Tibial nerve (tissue), 4 donors: ENCODE results near the gene TRMT2A.

Experiments used
- CTCF ChIP-seq, 5 experiments: fragments of 200-600 bp in 3 of 5; fragments of 450-650 bp in 2 of 5; sonication (generic) in 3 of 5; IDR thresholded peaks; one replicate each; pipeline ENCODE4 v1.5.1; 2016 to 2019; ENCODE audit warnings: antibody characterized with exemption in 5 of 5, mild to moderate bottlenecking in 3 of 5, moderate library complexity in 2 of 5
- EP300 ChIP-seq, 2 donors: sonication (generic); formaldehyde crosslinking; IDR thresholded peaks; one replicate each; pipeline ENCODE4 v1.6.1; 2017; ENCODE audit warnings: antibody characterized with exemption in 2 of 2, mild to moderate bottlenecking in 1 of 2

DNA sequence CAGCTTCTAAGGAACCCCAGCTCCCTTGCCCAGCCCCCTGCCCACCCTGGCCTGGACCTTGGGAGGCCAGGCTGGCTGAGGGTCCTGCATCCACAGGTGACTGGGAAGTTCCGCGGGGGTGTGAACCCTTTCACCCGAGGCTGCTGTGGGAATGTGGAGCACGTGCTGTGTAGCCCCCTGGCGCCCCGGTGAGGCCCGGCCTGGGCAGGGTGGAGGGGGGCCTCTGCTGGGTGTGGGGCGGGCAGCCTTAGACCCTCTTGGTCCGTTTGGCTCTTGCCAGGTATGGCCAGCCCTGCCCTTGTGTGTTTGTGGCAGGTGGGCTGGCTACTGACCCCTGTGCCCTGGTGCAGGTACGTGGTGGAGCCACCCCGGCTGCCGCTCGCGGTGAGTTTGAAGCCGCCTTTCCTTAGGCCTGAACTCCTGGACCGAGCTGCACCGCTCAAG, 23.5 kb upstream of the TRMT2A start:
- no peak for TF ChIP-seq CTCF (IDR thresholded peaks at IDR 0.05)
- no peak for TF ChIP-seq EP300 (IDR thresholded peaks at IDR 0.05)
